Neural cell (in vitro differentiated cells): ENCODE measurements around the gene CHADL.

ENCODE experiments used
- CTCF ChIP-seq: fragments of 450-650 bp; IDR thresholded peaks from 2 replicates; pipeline ENCODE4 v1.5.1; 2014; ENCODE audit warnings: antibody characterized with exemption, mild to moderate bottlenecking, moderate library complexity; ENCODE audit not compliant: poor library complexity, severe bottlenecking
- EP300 ChIP-seq: fragments of 450-650 bp; conservative IDR thresholded peaks from 2 replicates; pipeline ENCODE4 v1.6.1; 2014; ENCODE audit warnings: antibody characterized with exemption, mild to moderate bottlenecking, moderate library complexity; ENCODE audit not compliant: poor library complexity, severe bottlenecking
- EZH2 ChIP-seq: fragments of 200-600, 300-800 bp; shearing (Covaris generic), sonication (generic); IDR thresholded peaks from 2 replicates; pipeline ENCODE4 v1.6.1; 2014; ENCODE audit warnings: antibody characterized with exemption, low read length, borderline replicate concordance, mild to moderate bottlenecking; ENCODE audit not compliant: insufficient read depth, poor library complexity, severe bottlenecking
- MXI1 ChIP-seq: fragments of 450-650 bp; conservative IDR thresholded peaks from 2 replicates; pipeline ENCODE4 v1.6.1; 2014; ENCODE audit warnings: antibody characterized with exemption, mild to moderate bottlenecking; ENCODE audit not compliant: poor library complexity, severe bottlenecking
- POLR2AphosphoS5 ChIP-seq: IDR thresholded peaks from 2 replicates; pipeline ENCODE4 v1.6.1; 2012
- RAD21 ChIP-seq: fragments of 450-650 bp; conservative IDR thresholded peaks from 2 replicates; pipeline ENCODE4 v1.6.1; 2014; ENCODE audit warnings: antibody characterized with exemption, mild to moderate bottlenecking, moderate library complexity
- REST ChIP-seq: IDR thresholded peaks from 2 replicates; pipeline ENCODE4 v1.6.1; 2012; ENCODE audit warnings: borderline replicate concordance
- TAF1 ChIP-seq: IDR thresholded peaks from 2 replicates; pipeline ENCODE4 v1.6.1; 2012; ENCODE audit warnings: low read depth

- no peak for TF ChIP-seq EZH2
- TF ChIP-seq CTCF = no peak
- TF ChIP-seq RAD21 = no peak
- TF ChIP-seq REST = no peak
- TF ChIP-seq POLR2AphosphoS5 = no peak
- TF ChIP-seq MXI1 = no peak
- no peak for TF ChIP-seq TAF1
- TF ChIP-seq EP300 = no peak
Measured at GRCh38 chr22:41215926-41216325, 24.8 kb downstream of the CHADL start.
